GM19467 (cell line): Measurements from ENCODE around the gene SSTR4.

ENCODE experiments used
- ATAC-seq: cut with Tn5 transposase; IDR thresholded peaks from one replicate; pipeline ENCODE4 v1.9.1; 2021; ENCODE audit warnings: mild to moderate bottlenecking, moderate library complexity; ENCODE audit not compliant: unreplicated experiment

Gene SSTR4

DNA sequence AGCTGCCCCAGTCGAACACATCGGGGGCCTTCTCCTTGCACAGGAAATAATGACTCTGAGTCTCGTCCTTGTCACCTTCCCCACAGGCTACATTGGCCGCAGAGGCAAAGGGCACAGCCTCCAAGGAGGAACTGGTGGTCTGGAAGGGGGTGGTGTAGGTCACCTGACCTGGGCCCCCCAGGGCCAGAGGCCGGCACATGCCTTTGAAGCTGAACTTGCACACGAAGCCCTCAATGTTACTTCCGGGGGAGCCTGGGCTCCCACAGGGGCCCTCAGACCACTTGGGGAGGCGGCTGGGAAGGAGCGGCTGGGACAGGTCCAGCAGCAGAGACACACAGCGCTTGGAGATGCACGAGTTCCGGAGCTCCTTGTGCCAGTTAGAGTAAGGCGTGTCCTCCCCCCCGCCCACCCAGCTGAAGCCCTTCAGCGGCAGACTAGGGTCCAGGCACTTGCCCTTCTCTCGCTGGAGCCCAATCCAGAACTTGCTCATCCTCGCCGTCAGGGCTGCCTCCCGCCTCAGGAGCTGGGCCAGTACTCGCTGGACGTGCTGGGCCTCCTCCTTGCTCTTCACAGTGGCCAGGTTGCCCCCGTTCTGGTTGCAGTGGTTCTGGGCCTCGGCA, 50.4 kb downstream of the SSTR4 start:
- ATAC-seq = no peak

DNA sequence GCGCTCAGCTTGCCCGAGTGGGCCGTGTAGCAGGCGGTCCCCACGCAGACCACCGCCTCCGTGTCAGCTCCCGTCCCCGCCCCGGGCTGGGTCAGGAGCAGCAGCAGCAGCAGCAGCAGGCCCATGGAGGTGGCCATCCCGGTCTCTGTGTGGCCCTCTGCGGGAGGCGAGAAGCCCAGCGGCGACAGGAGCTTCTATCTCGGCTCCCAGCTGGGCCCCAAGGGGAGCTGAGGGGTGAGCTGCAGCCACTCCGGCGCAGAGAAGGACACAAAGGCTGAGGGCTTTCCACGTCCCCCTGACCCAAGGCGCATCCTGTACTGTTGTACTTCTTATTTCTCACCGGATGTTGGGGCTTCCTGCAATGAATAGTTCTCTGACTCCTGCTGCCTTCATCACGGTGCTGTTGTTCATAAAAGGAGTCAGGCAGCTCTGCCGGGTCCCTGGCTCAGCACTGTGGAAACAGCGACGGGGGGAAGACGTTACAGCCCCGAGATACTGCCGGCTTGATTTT, 51.0 kb downstream of the SSTR4 start, which contains the start of gene CD93:
TSS of gene CD93 (minus strand) at position 269 of the 511 bp plus-strand sequence. CDS start at position 137, 132 bp downstream.
- no peak for ATAC-seq

DNA sequence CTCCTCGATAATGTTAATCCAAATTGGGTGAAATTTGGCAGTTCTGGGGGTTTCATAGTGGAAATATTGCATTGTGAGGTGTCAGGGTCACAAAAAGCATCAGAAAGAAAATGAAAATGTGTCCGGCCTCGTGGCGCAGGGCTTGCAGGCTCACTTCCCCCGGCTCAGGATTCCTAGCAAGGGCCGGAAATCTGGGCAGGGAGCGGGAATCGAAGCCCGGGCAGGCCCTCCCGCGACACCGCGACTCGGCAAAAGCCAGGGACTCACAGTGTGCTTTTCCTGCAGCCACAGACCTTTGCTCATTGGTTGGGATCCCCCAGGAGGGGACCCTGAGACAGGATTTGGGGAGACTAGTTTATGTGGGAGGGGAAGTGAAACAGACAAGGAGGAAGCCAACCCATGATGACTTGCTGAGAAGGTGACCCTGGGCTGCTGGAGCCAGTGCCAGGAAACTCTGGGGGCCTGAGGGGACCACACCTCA, 51.9 kb downstream of the SSTR4 start:
- no peak for ATAC-seq

DNA sequence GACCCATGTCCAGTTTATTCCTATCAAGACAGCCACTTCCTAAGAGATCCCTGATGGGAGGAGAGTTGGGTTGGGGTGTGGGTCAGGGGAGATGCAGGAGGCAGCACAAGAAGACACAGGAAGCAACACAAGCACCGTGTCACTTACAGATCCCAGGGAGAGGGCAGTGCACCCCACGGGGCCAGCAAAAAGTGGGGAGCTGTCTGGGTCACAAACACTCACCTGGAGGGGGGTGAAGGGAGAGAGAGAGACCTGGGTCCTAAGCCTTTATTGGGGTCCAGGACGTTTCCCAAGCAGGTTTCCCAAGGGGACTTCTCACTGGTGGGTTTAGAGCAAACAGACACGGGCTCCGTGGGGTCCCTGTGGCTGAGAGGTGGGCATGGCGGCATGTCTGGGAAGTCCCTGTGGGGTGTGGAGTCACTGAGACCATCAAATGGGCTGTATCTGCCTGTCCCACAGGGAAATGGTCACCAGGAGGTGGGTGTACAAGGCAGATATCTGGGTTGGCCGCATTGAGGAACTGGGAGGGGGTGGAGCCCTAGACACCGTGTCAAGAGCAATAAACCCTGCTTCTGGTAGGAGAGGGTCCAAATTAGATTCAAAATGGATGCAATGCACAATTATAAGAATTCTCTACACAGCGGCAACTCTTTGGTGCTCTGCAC, 52.6 kb downstream of the SSTR4 start:
- no peak for ATAC-seq
